GM15510 (cell line): ENCODE results near the gene TRIO.
A peak's percentile ranks its signal among the peaks of the same experiment; 100 is the strongest.

Experiments
- POLR2A ChIP-seq: IDR thresholded peaks from 3 replicates; pipeline ENCODE4 v1.6.1; 2011; ENCODE audit warnings: borderline replicate concordance; ENCODE audit not compliant: insufficient read length; ENCODE audit errors: extremely low read depth

TRIO gene

GRCh38 chr5:14138608-14139540, 4.3 kb upstream of the TRIO start:
- TF ChIP-seq POLR2A = no peak

- no peak for TF ChIP-seq POLR2A
Measured at GRCh38 chr5:14141764-14142163, 1.4 kb upstream of the TRIO start.

GRCh38 chr5:14142202-14142826, 828 bp upstream of the TRIO start:
- TF ChIP-seq POLR2A = no peak

- TF ChIP-seq POLR2A = no peak
Measured at GRCh38 chr5:14143546-14143840, 351 bp downstream of the TRIO start.

GRCh38 chr5:14143841-14144585, 871 bp downstream of the TRIO start:
- TF ChIP-seq POLR2A = peak; percentile 24

GRCh38 chr5:14144586-14145434, 1.7 kb downstream of the TRIO start:
- peak; percentile 73 for TF ChIP-seq POLR2A

GRCh38 chr5:14145435-14146334, 2.5 kb downstream of the TRIO start:
- TF ChIP-seq POLR2A = no peak

GRCh38 chr5:14146725-14147124, 3.6 kb downstream of the TRIO start:
- no peak for TF ChIP-seq POLR2A

- no peak for TF ChIP-seq POLR2A
Measured at GRCh38 chr5:14147210-14147609, 4.1 kb downstream of the TRIO start.

GRCh38 chr5:14148483-14148882, 5.3 kb downstream of the TRIO start:
- TF ChIP-seq POLR2A = no peak

GRCh38 chr5:14148890-14149671, 5.9 kb downstream of the TRIO start:
- no peak for TF ChIP-seq POLR2A

- TF ChIP-seq POLR2A = no peak
Measured at GRCh38 chr5:14149672-14150274, 6.6 kb downstream of the TRIO start.
